NB4 (cell line): ENCODE measurements around the gene HOMER2.
"Not testable (repeated sequence)": the region's sequence is repeated elsewhere in the genome, so short reads cannot be mapped to it uniquely, and the experiment has no call there.

Source experiments
- DNase-seq: peaks from one replicate; pipeline ENCODE4 v3.0.0; 2010; ENCODE audit warnings: low read depth
- H3K4me3 ChIP-seq: one replicate; pipeline ENCODE4 v1.5.1; 2011; ENCODE audit warnings: mild to moderate bottlenecking, low read depth, low read length, moderate library complexity
- CTCF ChIP-seq: IDR thresholded peaks from one replicate; pipeline ENCODE4 v1.5.1; 2012; ENCODE audit warnings: low read depth, low read length
- MYC ChIP-seq: IDR thresholded peaks from 2 replicates; pipeline ENCODE4 v1.6.1; 2011; ENCODE audit warnings: low read depth, low read length
- POLR2A ChIP-seq: IDR thresholded peaks from 2 replicates; pipeline ENCODE4 v1.6.1; 2011; ENCODE audit warnings: mild to moderate bottlenecking; ENCODE audit not compliant: insufficient read length; ENCODE audit errors: extremely low read depth
- TF ChIP-seq, protein P1 (sequence below): IDR thresholded peaks from 2 replicates; pipeline ENCODE4 v1.6.1; 2011; ENCODE audit warnings: low read depth, low read length

Gene HOMER2

DNA sequence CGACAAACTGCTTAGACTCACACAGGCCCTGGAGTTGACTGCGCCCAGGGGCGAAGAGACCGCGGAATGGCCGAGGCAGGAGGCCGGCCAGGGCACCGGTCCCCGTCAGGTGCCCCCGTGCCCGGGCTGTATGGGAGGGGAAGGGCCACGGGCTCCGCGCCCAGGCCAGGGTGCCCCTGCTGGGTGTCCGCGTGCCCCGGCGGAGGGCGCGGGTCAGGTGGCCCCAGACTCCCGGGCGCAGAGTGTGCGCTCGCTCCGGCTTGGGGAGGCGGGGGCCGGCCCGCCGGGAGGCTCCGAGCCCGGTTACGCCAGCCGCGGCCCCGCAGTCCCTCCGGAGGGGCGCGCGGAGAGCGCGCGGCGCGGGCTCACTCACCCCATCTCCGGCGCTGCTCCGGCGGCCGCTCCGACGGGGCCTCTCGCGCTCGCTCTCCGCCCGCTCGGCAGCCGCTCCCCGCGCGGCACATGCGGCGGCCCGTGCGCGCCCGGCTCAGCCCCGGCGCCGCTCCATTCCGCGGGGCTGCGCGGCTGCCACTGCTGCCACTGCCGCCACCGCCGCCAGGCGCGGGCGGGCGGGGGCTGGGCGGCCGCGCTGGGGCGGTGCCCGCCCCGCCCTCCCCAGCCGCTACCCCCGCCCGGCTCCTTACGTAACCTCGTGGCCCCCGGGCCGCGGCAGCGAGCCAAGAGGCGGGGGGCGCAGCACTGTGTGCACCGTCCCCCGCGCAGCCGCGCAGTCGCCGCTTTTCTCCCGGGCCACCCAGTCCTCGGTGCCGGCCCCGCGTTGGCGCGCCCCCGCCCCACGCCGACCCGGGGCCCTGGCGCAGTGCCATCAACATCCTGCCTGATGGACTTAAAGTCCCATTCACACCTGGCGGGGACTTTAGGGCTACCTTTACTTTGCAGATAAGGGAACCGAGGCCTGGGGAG lies at the start of gene HOMER2:
Gene HOMER2, minus strand, starts transcription at position 563 of the 924 bp plus-strand sequence. Its CDS starts 185 bp downstream, at position 378.
- no peak within 1 kb of the TSS for H3K4me3 ChIP-seq
- peak; percentile 35 for DNase-seq

DNA sequence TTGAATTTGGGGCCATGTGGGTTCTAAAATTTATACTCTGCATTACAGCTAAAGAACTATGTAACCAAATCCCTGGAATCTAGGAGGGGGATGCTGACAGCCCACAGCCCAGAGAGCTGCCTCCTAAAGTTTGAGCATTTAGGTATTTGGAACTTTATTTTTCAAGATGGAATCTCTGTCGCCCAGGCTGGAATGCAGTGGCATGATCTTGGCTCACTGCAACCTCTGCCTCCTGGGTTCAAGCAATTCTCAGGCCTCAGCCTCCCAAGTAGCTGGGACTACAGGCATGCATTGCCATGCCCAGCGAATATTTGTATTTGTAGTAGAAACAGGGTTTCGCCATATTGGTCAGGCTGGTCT lies 48.1 kb upstream of the HOMER2 start:
- not testable (repeated sequence) for H3K4me3 ChIP-seq, DNase-seq

More for the DNA sequence above, at the start of gene HOMER2:
- no peak for TF ChIP-seq CTCF
- TF ChIP-seq MYC = no peak
- no peak for TF ChIP-seq POLR2A
- TF ChIP-seq, protein P1, sequence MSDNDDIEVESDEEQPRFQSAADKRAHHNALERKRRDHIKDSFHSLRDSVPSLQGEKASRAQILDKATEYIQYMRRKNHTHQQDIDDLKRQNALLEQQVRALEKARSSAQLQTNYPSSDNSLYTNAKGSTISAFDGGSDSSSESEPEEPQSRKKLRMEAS = no peak

DNA sequence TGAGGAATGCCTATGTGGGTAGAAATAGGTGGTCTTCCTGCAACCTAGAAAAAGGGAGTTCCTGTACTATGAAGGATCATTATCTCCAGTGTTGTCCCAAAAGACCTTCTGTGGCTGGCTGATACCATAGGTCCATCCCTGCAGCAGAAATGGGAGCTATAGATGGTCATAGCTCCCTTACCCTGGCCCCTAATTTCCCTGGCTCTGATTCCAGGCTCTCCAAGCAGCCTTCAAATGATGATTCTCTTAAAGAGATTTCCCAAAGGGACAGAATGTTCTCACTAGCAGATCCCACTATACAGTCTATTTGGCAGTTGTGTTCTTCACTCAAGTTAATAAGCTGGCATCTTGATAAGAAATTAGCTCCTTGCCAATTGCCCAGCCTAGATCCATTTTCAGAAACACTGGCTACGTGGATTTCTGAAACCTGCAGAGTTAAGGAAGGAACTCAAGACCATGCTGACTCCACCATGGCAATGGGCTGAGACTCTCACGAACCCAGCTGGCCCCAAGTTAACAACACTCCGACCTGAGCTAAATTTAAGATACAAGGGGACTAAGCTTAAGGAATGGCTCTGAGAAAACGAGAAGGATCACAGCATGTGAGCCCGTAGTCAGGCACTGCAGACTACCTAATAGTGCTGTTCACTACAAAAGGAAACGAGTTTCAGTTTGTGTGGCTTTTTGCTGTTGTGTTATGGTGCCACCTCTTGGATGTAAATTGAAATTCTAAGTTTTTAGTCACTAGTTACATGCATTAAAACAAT lies 47.6 kb upstream of the HOMER2 start:
- no peak overlapping the region for H3K4me3 ChIP-seq
- DNase-seq = peak; percentile 78
- TF ChIP-seq, protein P1 = peak; percentile 69; the same call in 1 of the 2 replicates
- peak; percentile 63; the same call in 1 of the 2 replicates for TF ChIP-seq MYC
- TF ChIP-seq CTCF = peak; percentile 31
- no peak for TF ChIP-seq POLR2A

- TF ChIP-seq CTCF = no peak
- DNase-seq = no peak
- no peak overlapping the region for H3K4me3 ChIP-seq
Measured at GRCh38 chr15:82999426-82999825, 46.9 kb upstream of the HOMER2 start.

- DNase-seq = no peak
- no peak for TF ChIP-seq MYC
- TF ChIP-seq CTCF = no peak
- TF ChIP-seq, protein P1 = no peak
- no peak for TF ChIP-seq POLR2A
- no peak overlapping the region for H3K4me3 ChIP-seq
Measured at GRCh38 chr15:82995938-82996337, 43.4 kb upstream of the HOMER2 start.

GRCh38 chr15:82995076-82995475 lies 42.6 kb upstream of the HOMER2 start:
- no peak overlapping the region for H3K4me3 ChIP-seq
- DNase-seq = no peak
- TF ChIP-seq, protein P1 = no peak
- TF ChIP-seq POLR2A (no peak), MYC (no peak), CTCF (no peak)
